Fibroblast of lung (primary cell): ENCODE results near the gene ARFIP1. TPM values are rescaled to one million over a fixed set of nuclear protein-coding genes. Genes with fewer than 3 reads are reported as not detected.

Source experiments
- DNase-seq, 2 donors: peaks; one replicate each; pipeline versions ENCODE4 v3.0.0 to v3.0.0-alpha.2; 2010; ENCODE audit warnings: low read depth in 2 of 2
- H2AFZ ChIP-seq: 2 replicates; pipeline ENCODE4 v1.5.1; 2012; ENCODE audit warnings: low read length, control low read depth, inconsistent platforms
- H3K27ac ChIP-seq: 2 replicates; pipeline ENCODE4 v1.5.1; 2011; ENCODE audit warnings: low read length, control low read depth; ENCODE audit not compliant: insufficient read depth
- H3K27me3 ChIP-seq: 2 replicates; pipeline ENCODE4 v1.5.1; 2011; ENCODE audit warnings: mild to moderate bottlenecking, low read length; ENCODE audit not compliant: control insufficient read depth, insufficient read depth
- H3K36me3 ChIP-seq: 2 replicates; pipeline ENCODE4 v1.5.1; 2011; ENCODE audit warnings: low read length; ENCODE audit not compliant: control insufficient read depth, insufficient read depth
- H3K4me1 ChIP-seq: 2 replicates; pipeline ENCODE4 v1.5.1; 2011; ENCODE audit warnings: low read length; ENCODE audit not compliant: control insufficient read depth, insufficient read depth; ENCODE audit errors: extremely low read depth
- H3K4me2 ChIP-seq: 2 replicates; pipeline ENCODE4 v1.5.1; 2011; ENCODE audit warnings: low read length, control low read depth; ENCODE audit not compliant: insufficient read depth; ENCODE audit errors: extremely low read depth
- H3K4me3 ChIP-seq, 4 experiments: fragments of 200-600 bp in 1 of 4; sonication (generic) in 1 of 4; replicated peaks in 1 of 4; 2 replicates each; pipeline ENCODE4 v1.5.1; 2011 to 2016; ENCODE audit warnings: low read length in 4 of 4, low read depth in 3 of 4, mild to moderate bottlenecking in 3 of 4, control low read depth in 2 of 4, inconsistent platforms in 1 of 4, mixed read lengths in 1 of 4; ENCODE audit not compliant: insufficient read depth in 1 of 4; ENCODE audit errors: control extremely low read depth in 1 of 4
- H3K79me2 ChIP-seq: 2 replicates; pipeline ENCODE4 v1.5.1; 2012; ENCODE audit warnings: mild to moderate bottlenecking, low read length, inconsistent platforms; ENCODE audit not compliant: control insufficient read depth, insufficient read depth
- H3K9ac ChIP-seq: 2 replicates; pipeline ENCODE4 v1.5.1; 2011; ENCODE audit warnings: mild to moderate bottlenecking, low read length, control low read depth; ENCODE audit not compliant: insufficient read depth
- H3K9me3 ChIP-seq: 2 replicates; pipeline ENCODE4 v1.5.1; 2012; ENCODE audit warnings: low read depth, low read length; ENCODE audit not compliant: control insufficient read depth, insufficient read depth
- H4K20me1 ChIP-seq: 2 replicates; pipeline ENCODE4 v1.5.1; 2011; ENCODE audit warnings: low read length; ENCODE audit not compliant: control insufficient read depth, insufficient read depth; ENCODE audit errors: extremely low read depth
- CTCF ChIP-seq, 2 donors: IDR thresholded peaks in 1 of 2; conservative IDR thresholded peaks in 1 of 2; 1 replicate in 1 of 2; 2 replicates in 1 of 2; pipeline ENCODE4 v1.5.1; 2011 to 2012; ENCODE audit warnings: low read length in 2 of 2, control low read depth in 1 of 2, inconsistent platforms in 1 of 2, low read depth in 1 of 2, mild to moderate bottlenecking in 1 of 2
- EZH2 ChIP-seq: IDR thresholded peaks from 2 replicates; pipeline ENCODE4 v1.5.1; 2012; ENCODE audit warnings: low read length, control low read depth, mild to moderate bottlenecking; ENCODE audit errors: missing control alignments
- polyA plus RNA-seq, 2 donors: library from polyadenylated mRNA; depleted of rRNA in 1 of 2; stranded (reverse) in 1 of 2; unstranded in 1 of 2; fragments of >200 nt; gene quantifications; 2 replicates each; pipeline ENCODE4 v1.2.1, GENCODE V29; 2011 to 2012; ENCODE audit warnings: missing spikeins in 1 of 2
- total RNA-seq: library from RNA; depleted of rRNA; stranded (reverse); fragments of >200 nt; gene quantifications from 2 replicates; pipeline ENCODE4 v1.2.1, GENCODE V29; 2014

ARFIP1 gene
- total and polyA plus RNA-seq, 2 donors (not counting 1 experiment from before 2014, with no cell fraction given), result 35.6 to 40.8 TPM

- Histone ChIP-seq H3K4me1 (no peaks in the 10 kb centered on the region), H3K36me3 (no peaks in the 10 kb centered on the region), H2AFZ (no peak overlapping the region), H3K4me2 (no peak overlapping the region), H3K27me3 (no peaks in the 10 kb centered on the region), H3K4me3 (no peak overlapping the region), H3K79me2 (peaks cover 11% of the 10 kb centered on the region), H3K9ac (no peak overlapping the region), H4K20me1 (no peaks in the 10 kb centered on the region), H3K27ac (no peak overlapping the region), H3K9me3 (no peaks in the 10 kb centered on the region)
- DNase-seq, result no peak
- TF ChIP-seq EZH2 (no peak), CTCF (conservative IDR thresholded peaks at IDR 0.05 in 1 of 2, IDR thresholded peaks at IDR 0.05 in 1 of 2; ENCODE audit: low read depth in 1 of 2, low read length in 2 of 2) (no peak)
Measured at GRCh38 chr4:152810715-152811287, 31.0 kb downstream of the ARFIP1 start.

- H4K20me1 ChIP-seq, result no peaks in the 10 kb centered on the region
- no peak overlapping the region for H3K9ac ChIP-seq
- H3K27ac ChIP-seq, result no peak overlapping the region
- DNase-seq, result peak in 1 of 2 donors; percentile 55
- H3K4me1 ChIP-seq, result no peaks in the 10 kb centered on the region
- H3K27me3 ChIP-seq, result no peaks in the 10 kb centered on the region
- H3K4me3 ChIP-seq, result no peak overlapping the region
- H3K79me2 ChIP-seq, result peaks cover 5% of the 10 kb centered on the region
- TF ChIP-seq EZH2, result no peak
- no peak for TF ChIP-seq CTCF (conservative IDR thresholded peaks at IDR 0.05 in 1 of 2, IDR thresholded peaks at IDR 0.05 in 1 of 2; ENCODE audit: low read depth in 1 of 2, low read length in 2 of 2)
- H3K9me3 ChIP-seq, result no peaks in the 10 kb centered on the region
- peaks cover 1% of the 10 kb centered on the region for H3K36me3 ChIP-seq
- H2AFZ ChIP-seq, result no peak overlapping the region
- no peak overlapping the region for H3K4me2 ChIP-seq
Measured at GRCh38 chr4:152815078-152815477, 35.3 kb downstream of the ARFIP1 start.

GRCh38 chr4:152817331-152817730 is 37.6 kb downstream of the ARFIP1 start:
- Histone ChIP-seq H3K9me3 (no peaks in the 10 kb centered on the region), H3K4me1 (no peaks in the 10 kb centered on the region), H2AFZ (no peak overlapping the region), H3K27ac (no peak overlapping the region), H3K79me2 (no peaks in the 10 kb centered on the region), H3K27me3 (no peaks in the 10 kb centered on the region), H3K36me3 (peaks cover 1% of the 10 kb centered on the region), H4K20me1 (no peaks in the 10 kb centered on the region), H3K4me3 (no peak overlapping the region), H3K9ac (no peak overlapping the region), H3K4me2 (no peak overlapping the region)
- peak in 1 of 2 donors; percentile 11 for DNase-seq
- TF ChIP-seq CTCF (conservative IDR thresholded peaks at IDR 0.05 in 1 of 2, IDR thresholded peaks at IDR 0.05 in 1 of 2; ENCODE audit: low read depth in 1 of 2, low read length in 2 of 2) (no peak), EZH2 (no peak)
